Neutrophil (primary cell): ENCODE measurements around the gene COX6B1.

Source experiments
- H3K27ac ChIP-seq: fragments of 200-600 bp; sonication (generic); 2 replicates; pipeline ENCODE4 v1.5.1; 2016; ENCODE audit warnings: mild to moderate bottlenecking, moderate library complexity
- H3K27me3 ChIP-seq: fragments of 200-600 bp; sonication (generic); 2 replicates; pipeline ENCODE4 v1.6.0; 2016; ENCODE audit warnings: mild to moderate bottlenecking
- H3K36me3 ChIP-seq: fragments of 200-600 bp; sonication (generic); 2 replicates; pipeline ENCODE4 v1.5.1; 2017
- H3K4me1 ChIP-seq, 2 experiments: fragments of 200-600 bp in 1 of 2; sonication (generic) in 1 of 2; 1 replicate in 1 of 2; 2 replicates in 1 of 2; pipeline versions ENCODE4 v1.5.1 to v1.6.1; 2013 to 2016; ENCODE audit warnings: low read depth in 1 of 2, low read length in 1 of 2, mild to moderate bottlenecking in 1 of 2, moderate library complexity in 1 of 2; ENCODE audit not compliant: control insufficient read depth in 1 of 2, insufficient read depth in 1 of 2
- H3K4me3 ChIP-seq, 2 experiments: fragments of 200-600 bp in 1 of 2; sonication (generic) in 1 of 2; 1 replicate in 1 of 2; 2 replicates in 1 of 2; pipeline ENCODE4 v1.5.1; 2013 to 2016; ENCODE audit warnings: low read depth in 1 of 2, low read length in 1 of 2, mild to moderate bottlenecking in 1 of 2, moderate library complexity in 1 of 2
- H3K9me3 ChIP-seq: fragments of 200-600 bp; sonication (generic); 2 replicates; pipeline ENCODE4 v1.5.1; 2016
- TF ChIP-seq, protein P1 (sequence below): fragments of 200-600 bp; sonication (generic); IDR thresholded peaks from 2 replicates; pipeline ENCODE4 v1.5.1; 2016; ENCODE audit warnings: antibody characterized with exemption

The COX6B1 gene

DNA sequence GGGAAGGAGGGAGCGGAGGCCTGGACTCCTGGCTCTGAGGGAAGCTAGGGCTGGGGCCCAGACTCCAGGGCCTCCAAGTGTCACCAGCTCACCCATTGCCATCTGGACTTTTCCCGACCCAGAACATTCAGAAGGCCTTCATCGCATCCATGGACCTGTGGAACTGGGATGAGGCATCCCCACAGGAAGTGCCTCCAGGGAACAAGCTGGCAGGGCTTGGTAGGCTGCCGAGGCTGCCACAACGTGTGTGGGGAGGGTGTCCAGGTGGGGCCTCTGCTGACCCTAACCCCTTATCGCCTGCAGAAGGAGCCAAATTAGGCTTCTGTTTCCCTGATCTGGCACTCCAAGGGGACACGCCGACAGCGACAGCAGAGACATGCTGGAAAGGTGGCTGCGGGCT is 5.8 kb upstream of the COX6B1 start:
- Histone ChIP-seq H3K27me3 (peaks cover 28% of the 10 kb centered on the region), H3K4me1 (peaks cover 21 to 33% of the 10 kb centered on the region in 2 experiments), H3K9me3 (no peaks in the 10 kb centered on the region), H3K36me3 (peaks cover 13% of the 10 kb centered on the region), H3K27ac (no peak overlapping the region), H3K4me3 (no peak overlapping the region)
- TF ChIP-seq, protein P1, sequence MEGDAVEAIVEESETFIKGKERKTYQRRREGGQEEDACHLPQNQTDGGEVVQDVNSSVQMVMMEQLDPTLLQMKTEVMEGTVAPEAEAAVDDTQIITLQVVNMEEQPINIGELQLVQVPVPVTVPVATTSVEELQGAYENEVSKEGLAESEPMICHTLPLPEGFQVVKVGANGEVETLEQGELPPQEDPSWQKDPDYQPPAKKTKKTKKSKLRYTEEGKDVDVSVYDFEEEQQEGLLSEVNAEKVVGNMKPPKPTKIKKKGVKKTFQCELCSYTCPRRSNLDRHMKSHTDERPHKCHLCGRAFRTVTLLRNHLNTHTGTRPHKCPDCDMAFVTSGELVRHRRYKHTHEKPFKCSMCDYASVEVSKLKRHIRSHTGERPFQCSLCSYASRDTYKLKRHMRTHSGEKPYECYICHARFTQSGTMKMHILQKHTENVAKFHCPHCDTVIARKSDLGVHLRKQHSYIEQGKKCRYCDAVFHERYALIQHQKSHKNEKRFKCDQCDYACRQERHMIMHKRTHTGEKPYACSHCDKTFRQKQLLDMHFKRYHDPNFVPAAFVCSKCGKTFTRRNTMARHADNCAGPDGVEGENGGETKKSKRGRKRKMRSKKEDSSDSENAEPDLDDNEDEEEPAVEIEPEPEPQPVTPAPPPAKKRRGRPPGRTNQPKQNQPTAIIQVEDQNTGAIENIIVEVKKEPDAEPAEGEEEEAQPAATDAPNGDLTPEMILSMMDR = no peak

DNA sequence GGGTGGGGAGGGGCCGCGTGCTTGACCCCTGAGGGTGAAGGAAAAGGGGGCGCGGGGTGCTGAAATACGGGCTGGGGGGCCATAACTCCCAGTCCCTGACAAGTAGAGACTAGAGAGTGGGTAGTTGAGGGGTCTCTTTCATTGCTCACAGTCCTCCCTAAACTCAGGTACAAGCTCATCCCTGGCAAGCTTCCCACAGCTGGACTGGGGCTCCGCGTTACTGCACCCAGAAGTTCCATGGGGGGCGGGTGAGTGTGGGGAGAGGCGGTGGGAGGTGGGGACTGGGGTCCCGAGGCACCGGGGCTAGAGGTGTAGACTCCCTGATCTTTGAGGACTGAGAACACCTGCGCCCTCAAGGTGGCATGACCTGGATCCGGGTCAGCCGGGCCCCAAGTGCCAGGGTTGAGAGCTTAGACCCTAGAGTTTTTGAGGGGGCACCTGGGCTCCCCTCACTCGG is 5.3 kb upstream of the COX6B1 start:
- peaks cover 26 to 39% of the 10 kb centered on the region in 2 experiments for H3K4me1 ChIP-seq
- TF ChIP-seq, protein P1 = no peak
- peaks cover 7% of the 10 kb centered on the region for H3K36me3 ChIP-seq
- H3K4me3 ChIP-seq = peak overlapping the region; percentile 80 to 84
- H3K27ac ChIP-seq = peak overlapping the region; percentile 79
- no peaks in the 10 kb centered on the region for H3K9me3 ChIP-seq
- H3K27me3 ChIP-seq = peaks cover 28% of the 10 kb centered on the region

DNA sequence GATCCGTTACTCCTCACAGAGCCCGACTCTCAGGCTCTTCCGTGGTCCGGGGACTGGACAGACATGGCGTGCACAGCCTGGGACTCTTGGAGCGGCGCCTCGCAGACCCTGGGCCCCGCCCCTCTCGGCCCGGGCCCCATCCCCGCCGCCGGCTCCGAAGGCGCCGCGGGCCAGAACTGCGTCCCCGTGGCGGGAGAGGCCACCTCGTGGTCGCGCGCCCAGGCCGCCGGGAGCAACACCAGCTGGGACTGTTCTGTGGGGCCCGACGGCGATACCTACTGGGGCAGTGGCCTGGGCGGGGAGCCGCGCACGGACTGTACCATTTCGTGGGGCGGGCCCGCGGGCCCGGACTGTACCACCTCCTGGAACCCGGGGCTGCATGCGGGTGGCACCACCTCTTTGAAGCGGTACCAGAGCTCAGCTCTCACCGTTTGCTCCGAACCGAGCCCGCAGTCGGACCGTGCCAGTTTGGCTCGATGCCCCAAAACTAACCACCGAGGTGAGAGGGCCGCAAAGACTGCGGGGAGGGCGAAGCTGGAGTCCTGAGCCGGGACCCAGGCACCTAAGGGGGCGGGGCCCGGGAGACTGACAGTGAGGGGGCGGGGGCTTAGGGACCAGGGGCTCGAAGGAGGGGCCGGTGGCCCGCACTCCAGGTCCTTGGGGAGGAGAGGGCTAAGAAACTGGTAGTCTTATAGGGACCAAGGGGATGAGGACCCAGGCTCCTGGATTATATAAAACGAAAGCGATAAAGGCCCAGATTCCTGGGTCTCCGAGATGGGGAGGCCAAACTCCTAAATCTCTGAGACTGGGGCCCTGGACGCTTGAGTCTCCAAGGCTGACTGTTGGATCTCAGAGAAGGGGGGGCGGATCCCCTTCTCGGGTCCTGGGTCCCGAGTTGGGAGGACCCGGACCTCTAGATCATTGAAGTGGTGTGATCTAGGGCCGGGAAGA is 4.6 kb upstream of the COX6B1 start:
- peaks cover 28% of the 10 kb centered on the region for H3K27me3 ChIP-seq
- H3K27ac ChIP-seq = peak overlapping the region; percentile 79
- TF ChIP-seq, protein P1 = no peak
- peak overlapping the region; percentile 80 to 84 for H3K4me3 ChIP-seq
- H3K9me3 ChIP-seq = no peaks in the 10 kb centered on the region
- peaks cover 30 to 44% of the 10 kb centered on the region in 2 experiments for H3K4me1 ChIP-seq
- H3K36me3 ChIP-seq = peaks cover under 1% of the 10 kb centered on the region

- H3K27me3 ChIP-seq = peaks cover 28% of the 10 kb centered on the region
- H3K36me3 ChIP-seq = no peaks in the 10 kb centered on the region
- H3K9me3 ChIP-seq = no peaks in the 10 kb centered on the region
- H3K4me1 ChIP-seq = peaks cover 38 to 51% of the 10 kb centered on the region in 2 experiments
- TF ChIP-seq, protein P1 = peak; percentile 25
- H3K27ac ChIP-seq = peak overlapping the region; percentile 79
- H3K4me3 ChIP-seq = peak overlapping the region; percentile 80 to 84
These were observed 3.7 kb upstream of the COX6B1 start for GRCh38 chr19:35644206-35644986.

DNA sequence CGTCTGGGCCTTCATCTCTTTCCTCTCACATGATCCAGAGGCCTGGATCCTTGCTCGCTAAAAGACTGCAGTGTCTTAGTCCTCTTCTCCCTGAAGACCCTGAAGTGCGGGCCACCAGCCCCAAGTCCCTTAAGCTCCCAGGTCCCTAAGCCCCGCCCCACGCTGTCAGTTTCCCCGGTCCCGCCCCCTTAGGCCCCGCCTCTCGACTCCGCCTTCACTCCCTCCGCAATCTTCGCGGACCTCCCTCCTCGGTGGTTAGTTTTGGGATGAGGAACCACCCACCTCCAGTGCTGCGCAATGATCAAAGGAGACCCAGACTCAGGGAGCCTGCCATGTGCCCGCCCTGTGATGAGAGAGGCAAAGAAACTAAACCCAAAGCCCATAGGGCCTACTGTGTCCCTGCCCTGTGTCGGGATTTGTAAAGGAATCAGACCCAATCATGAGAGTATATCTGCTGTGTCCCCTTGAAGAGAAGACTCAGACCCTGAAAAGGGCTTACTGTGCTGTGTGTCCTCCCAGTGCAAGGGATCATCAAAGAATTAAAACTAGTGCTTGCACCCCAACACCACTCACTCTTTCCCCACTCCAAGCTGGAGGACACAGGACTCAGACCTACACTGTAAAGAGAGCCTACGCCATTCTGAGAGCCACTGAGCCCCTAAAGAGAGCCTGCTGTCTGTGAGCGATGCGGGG is 3.0 kb upstream of the COX6B1 start:
- Histone ChIP-seq H3K27ac (peak overlapping the region; percentile 79), H3K27me3 (peaks cover 25% of the 10 kb centered on the region), H3K9me3 (no peaks in the 10 kb centered on the region), H3K4me1 (peaks cover 39 to 51% of the 10 kb centered on the region in 2 experiments), H3K36me3 (no peaks in the 10 kb centered on the region), H3K4me3 (peak overlapping the region; percentile 80 to 84)
- TF ChIP-seq, protein P1 = no peak
